Dedifferentiated amniotic fluid mesenchymal stem cell (primary cell): Measurements from ENCODE around the gene USP13.
A peak's percentile ranks its signal among the peaks of the same experiment; 100 is the strongest.

Experiments
- DNase-seq: peaks from one replicate; pipeline ENCODE4 v3.0.0-alpha.2; 2016; ENCODE audit errors: extremely low spot score

The USP13 gene

GRCh38 chr3:179700716-179701115 is 47.9 kb downstream of the USP13 start:
- DNase-seq: no peak

GRCh38 chr3:179701176-179701827 is 48.5 kb downstream of the USP13 start:
- DNase-seq: no peak

- DNase-seq: no peak
Observed at GRCh38 chr3:179702271-179702947, 49.6 kb downstream of the USP13 start.

GRCh38 chr3:179703816-179704215 is 51.0 kb downstream of the USP13 start:
- no peak for DNase-seq

- DNase-seq: no peak
Observed at GRCh38 chr3:179706233-179706632, 53.4 kb downstream of the USP13 start.

GRCh38 chr3:179710079-179710478 is 57.2 kb downstream of the USP13 start:
- no peak for DNase-seq

GRCh38 chr3:179713643-179714090 is 60.8 kb downstream of the USP13 start:
- peak; percentile 57 for DNase-seq

GRCh38 chr3:179715582-179715981 is 62.7 kb downstream of the USP13 start:
- no peak for DNase-seq

- DNase-seq: no peak
Observed at GRCh38 chr3:179716226-179716625, 63.4 kb downstream of the USP13 start.

- DNase-seq: peak; percentile 59
Observed at GRCh38 chr3:179716811-179717210, 64.0 kb downstream of the USP13 start.

GRCh38 chr3:179717219-179717618 is 64.4 kb downstream of the USP13 start:
- DNase-seq: no peak

- DNase-seq: no peak
Observed at GRCh38 chr3:179719048-179719734, 66.4 kb downstream of the USP13 start.

- DNase-seq: no peak
Observed at GRCh38 chr3:179720196-179720595, 67.4 kb downstream of the USP13 start.

GRCh38 chr3:179723617-179724016 is 70.8 kb downstream of the USP13 start:
- no peak for DNase-seq

- DNase-seq: no peak
Observed at GRCh38 chr3:179726075-179726699, 73.3 kb downstream of the USP13 start.

GRCh38 chr3:179729086-179729485 is 76.2 kb downstream of the USP13 start:
- no peak for DNase-seq

- no peak for DNase-seq
Observed at GRCh38 chr3:179729981-179730380, 77.1 kb downstream of the USP13 start.

GRCh38 chr3:179730506-179730905 is 77.7 kb downstream of the USP13 start:
- DNase-seq: no peak

- DNase-seq: no peak
Observed at GRCh38 chr3:179731544-179731943, 78.7 kb downstream of the USP13 start.

- DNase-seq: no peak
Observed at GRCh38 chr3:179732661-179733348, 80.0 kb downstream of the USP13 start.

GRCh38 chr3:179733797-179734196 is 81.0 kb downstream of the USP13 start:
- DNase-seq: no peak
